H9 (cell line): ENCODE results near the gene RBM46. TPM values are rescaled to one million over a fixed set of nuclear protein-coding genes. Genes with fewer than 3 reads are reported as not detected.

Source experiments
- DNase-seq: peaks from one replicate; pipeline ENCODE4 v3.0.0-alpha.2; 2017
- H2AFZ ChIP-seq: one replicate; pipeline ENCODE4 v1.6.1; 2013; ENCODE audit warnings: mild to moderate bottlenecking, low read length, control low read depth, moderate library complexity
- H2AK5ac ChIP-seq: 2 replicates; pipeline ENCODE4 v1.6.1; 2013; ENCODE audit warnings: low read length, control low read depth, mixed read lengths; ENCODE audit not compliant: insufficient read length
- H2BK120ac ChIP-seq: one replicate; pipeline ENCODE4 v1.6.1; 2013; ENCODE audit warnings: low read depth, mild to moderate bottlenecking, low read length, control low read depth, inconsistent platforms; ENCODE audit not compliant: poor library complexity, severe bottlenecking
- H2BK12ac ChIP-seq: 2 replicates; pipeline ENCODE4 v1.6.1; 2013; ENCODE audit warnings: low read length, control low read depth, mixed read lengths, low read depth; ENCODE audit not compliant: insufficient read length
- H2BK15ac ChIP-seq: 2 replicates; pipeline ENCODE4 v1.6.1; 2013; ENCODE audit warnings: low read depth, low read length, control low read depth
- H2BK20ac ChIP-seq: one replicate; pipeline ENCODE4 v1.6.1; 2013; ENCODE audit warnings: low read depth, mild to moderate bottlenecking, low read length, control low read depth, inconsistent platforms; ENCODE audit not compliant: poor library complexity, severe bottlenecking
- H2BK5ac ChIP-seq: 2 replicates; pipeline ENCODE4 v1.6.1; 2013; ENCODE audit warnings: low read length, control low read depth, mixed read lengths; ENCODE audit not compliant: insufficient read length
- H3K14ac ChIP-seq: 2 replicates; pipeline ENCODE4 v1.6.1; 2013; ENCODE audit warnings: low read length, control low read depth; ENCODE audit not compliant: insufficient read depth
- H3K18ac ChIP-seq: 2 replicates; pipeline ENCODE4 v1.6.1; 2013; ENCODE audit warnings: low read depth, mild to moderate bottlenecking, mixed read lengths, low read length, control low read depth; ENCODE audit not compliant: insufficient read length
- H3K23ac ChIP-seq: 2 replicates; pipeline ENCODE4 v1.6.1; 2013; ENCODE audit warnings: low read length, control low read depth, mixed read lengths, low read depth; ENCODE audit not compliant: insufficient read length
- H3K23me2 ChIP-seq: 2 replicates; pipeline ENCODE4 v1.6.1; 2013; ENCODE audit warnings: low read depth, mild to moderate bottlenecking, mixed read lengths, low read length, control low read depth; ENCODE audit not compliant: insufficient read length, poor library complexity, severe bottlenecking
- H3K27ac ChIP-seq: 2 replicates; pipeline ENCODE4 v1.5.1; 2013; ENCODE audit warnings: low read length, control low read depth, mixed read lengths, low read depth; ENCODE audit not compliant: insufficient read length
- H3K27me3 ChIP-seq: 2 replicates; pipeline ENCODE4 v1.6.1; 2013; ENCODE audit warnings: low read length, control low read depth, inconsistent platforms; ENCODE audit not compliant: insufficient read depth
- H3K4ac ChIP-seq: 2 replicates; pipeline ENCODE4 v1.6.1; 2013; ENCODE audit warnings: low read depth, mild to moderate bottlenecking, control low read depth, inconsistent platforms, low read length, moderate library complexity
- H3K4me1 ChIP-seq: 2 replicates; pipeline ENCODE4 v1.6.1; 2013; ENCODE audit warnings: low read length, control low read depth, inconsistent platforms; ENCODE audit not compliant: insufficient read depth
- H3K4me2 ChIP-seq: 2 replicates; pipeline ENCODE4 v1.6.1; 2013; ENCODE audit warnings: low read length, control low read depth, mixed read lengths; ENCODE audit not compliant: insufficient read length, insufficient read depth
- H3K56ac ChIP-seq: 2 replicates; pipeline ENCODE4 v1.6.1; 2013; ENCODE audit warnings: low read depth, mild to moderate bottlenecking, mixed read lengths, low read length, control low read depth; ENCODE audit not compliant: insufficient read length
- H3K79me1 ChIP-seq: 2 replicates; pipeline ENCODE4 v1.6.1; 2013; ENCODE audit warnings: low read depth, mild to moderate bottlenecking, moderate library complexity, low read length, control low read depth, inconsistent platforms; ENCODE audit not compliant: insufficient read depth, poor library complexity, severe bottlenecking
- H3K79me2 ChIP-seq: 2 replicates; pipeline ENCODE4 v1.6.1; 2013; ENCODE audit warnings: low read length, control low read depth, inconsistent platforms; ENCODE audit not compliant: insufficient read depth
- H3K9ac ChIP-seq: 2 replicates; pipeline ENCODE4 v1.6.1; 2013; ENCODE audit warnings: low read length, control low read depth, mixed read lengths; ENCODE audit not compliant: insufficient read length; ENCODE audit errors: extremely low read depth
- H3K9me3 ChIP-seq: one replicate; pipeline ENCODE4 v1.6.1; 2013; ENCODE audit warnings: low read depth, low read length, inconsistent platforms; ENCODE audit not compliant: control insufficient read depth
- H3T11ph ChIP-seq: one replicate; pipeline ENCODE4 v1.6.1; 2013; ENCODE audit warnings: mild to moderate bottlenecking, low read length, control low read depth, inconsistent platforms
- H4K20me1 ChIP-seq: one replicate; pipeline ENCODE4 v1.6.1; 2013; ENCODE audit not compliant: control insufficient read depth, insufficient read length, insufficient read depth
- H4K5ac ChIP-seq: 2 replicates; pipeline ENCODE4 v1.6.1; 2013; ENCODE audit warnings: low read depth, mild to moderate bottlenecking, mixed read lengths, low read length, control low read depth; ENCODE audit not compliant: insufficient read length
- H4K8ac ChIP-seq: replicated peaks from 2 replicates; pipeline ENCODE4 v1.6.1; 2013; ENCODE audit warnings: low read length, control low read depth, mixed read lengths, low read depth; ENCODE audit not compliant: insufficient read length
- H4K91ac ChIP-seq: 2 replicates; pipeline ENCODE4 v1.6.1; 2013; ENCODE audit warnings: low read depth, mild to moderate bottlenecking, moderate library complexity, mixed read lengths, low read length, control low read depth; ENCODE audit not compliant: insufficient read length
- H3K27ac Mint-ChIP-seq, 3 experiments: 2 replicates in 2 of 3; 3 replicates in 1 of 3; pipeline ENCODE4 v1.8.0; 2020 to 2021; ENCODE audit warnings: mixed read lengths in 3 of 3, mild to moderate bottlenecking in 1 of 3, moderate library complexity in 1 of 3
- H3K27me3 Mint-ChIP-seq: 2 replicates; pipeline ENCODE4 v1.8.0; 2021; ENCODE audit warnings: low read depth, mild to moderate bottlenecking, moderate library complexity, mixed read lengths
- H3K36me3 Mint-ChIP-seq, 3 experiments: 2 replicates in 2 of 3; 3 replicates in 1 of 3; pipeline ENCODE4 v1.8.0; 2020 to 2021; ENCODE audit warnings: low read depth in 3 of 3, mixed read lengths in 3 of 3; ENCODE audit not compliant: insufficient read depth in 1 of 3
- H3K4me1 Mint-ChIP-seq, 2 experiments: 2 replicates each; pipeline ENCODE4 v1.8.0; 2020; ENCODE audit warnings: mixed read lengths in 2 of 2
- H3K4me3 Mint-ChIP-seq, 2 experiments: 2 replicates in 1 of 2; 3 replicates in 1 of 2; pipeline ENCODE4 v1.8.0; 2020 to 2021; ENCODE audit warnings: mild to moderate bottlenecking in 2 of 2, mixed read lengths in 2 of 2, moderate library complexity in 1 of 2
- H3K9me3 Mint-ChIP-seq, 2 experiments: 2 replicates in 1 of 2; 3 replicates in 1 of 2; pipeline ENCODE4 v1.8.0; 2020; ENCODE audit warnings: mild to moderate bottlenecking in 2 of 2, mixed read lengths in 2 of 2, moderate library complexity in 1 of 2
- CTCF ChIP-seq: fragments of 200-600 bp; sonication (generic); conservative IDR thresholded peaks from 3 replicates; pipeline ENCODE4 v1.8.0; 2021; ENCODE audit warnings: antibody characterized with exemption, mild to moderate bottlenecking
- WGBS: extraction: QIAGEN DNeasy Blood & Tissue Kit; methylation state at CpG from one replicate; pipeline ENCODE4 v1.1.7; 2013; ENCODE audit warnings: missing lambda C conversion rate, low lambda C conversion rate, mixed read lengths; ENCODE audit not compliant: insufficient read length; ENCODE audit errors: extremely low coverage; 5-methylcytosine and 5-hydroxymethylcytosine counted together
- total RNA-seq: library from RNA; stranded (reverse); gene quantifications from 2 replicates; pipeline ENCODE4 v1.2.1, GENCODE V29; 2021

The RBM46 gene
- total RNA-seq, 1 experiment from 2014 or later, result 0.17 TPM

- WGBS, result no CpG with 5 or more reads among the region's 3 CpGs
These were observed 57.1 kb downstream of the RBM46 start for GRCh38 chr4:154838155-154838554.

More at GRCh38 chr4:154838155-154838554, 57.1 kb downstream of the RBM46 start:
- Histone ChIP-seq H4K20me1 (no peaks in the 10 kb centered on the region), H3K4me2 (no peak overlapping the region), H3K56ac (no peak overlapping the region), H4K8ac (no peak overlapping the region), H3T11ph (no peak overlapping the region), H2BK12ac (no peak overlapping the region), H3K18ac (no peak overlapping the region), H3K4ac (no peak overlapping the region), H3K27me3 (no peaks in the 10 kb centered on the region), H3K9ac (no peak overlapping the region), H2BK15ac (no peak overlapping the region), H3K4me1 (no peaks in the 10 kb centered on the region; the same call in 1 of the 2 replicates), H3K23me2 (no peaks in the 10 kb centered on the region), H4K91ac (no peak overlapping the region), H4K5ac (no peak overlapping the region), H2BK120ac (no peak overlapping the region), H2AK5ac (no peak overlapping the region), H3K14ac (no peak overlapping the region), H3K79me2 (no peaks in the 10 kb centered on the region), H2BK20ac (no peak overlapping the region), H2BK5ac (no peak overlapping the region), H2AFZ (no peak overlapping the region), H3K79me1 (no peaks in the 10 kb centered on the region), H3K23ac (no peak overlapping the region), H3K27ac (no peak overlapping the region), H3K9me3 (no peaks in the 10 kb centered on the region)
- Mint-ChIP-seq H3K4me3 (no peak overlapping the region), H3K27ac (no peak overlapping the region), H3K4me1 (peaks cover 19 to 24% of the 10 kb centered on the region in 2 experiments), H3K36me3 (peaks cover 0 to 12% (median 7%) of the 10 kb centered on the region in 3 experiments; a peak in 3 of 7 replicates), H3K9me3 (peaks cover 5 to 19% of the 10 kb centered on the region in 2 experiments), H3K27me3 (no peaks in the 10 kb centered on the region; the same call in 1 of the 2 replicates)
- no peak for DNase-seq
- no peak for TF ChIP-seq CTCF
